ENCODE measurements around the gene PID1.

PID1 gene

DNA sequence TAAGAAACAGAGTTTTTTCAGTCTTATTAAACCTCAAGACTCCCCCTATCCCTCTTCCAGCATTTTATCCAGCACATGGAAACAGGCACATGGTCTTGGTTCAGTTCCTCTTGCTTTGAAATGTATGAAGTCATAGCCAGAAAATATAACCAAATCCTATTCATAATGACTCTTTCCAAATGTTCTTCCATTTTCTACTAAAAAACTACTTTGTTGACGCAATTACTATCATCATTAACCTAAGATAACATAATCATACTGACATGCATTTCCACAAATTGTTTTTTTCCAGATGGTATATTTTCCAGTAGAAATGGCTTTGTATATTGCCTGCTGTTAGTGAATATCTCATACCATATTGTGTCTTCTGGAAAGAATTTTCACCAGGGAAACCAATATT lies 261.3 kb downstream of the PID1 start:
- TF ChIP-seq CTCF (IDR thresholded peaks at IDR 0.05; ENCODE audit: low read depth, low read length), result no peak
- Histone ChIP-seq H3K27me3 (ENCODE audit: insufficient read depth, low read depth, severe bottlenecking) (peaks cover 31% of the 10 kb centered on the region), H3K9me3 (ENCODE audit: severe bottlenecking) (no peaks in the 10 kb centered on the region), H3K4me3 (ENCODE audit: low read depth, low read length) (no peak overlapping the region), H3K36me3 (no peaks in the 10 kb centered on the region), H3K27ac (no peak overlapping the region)
- no peak for DNase-seq

- DNase-seq, result no peak
- Histone ChIP-seq H3K36me3 (no peaks in the 10 kb centered on the region), H3K27ac (no peak overlapping the region), H3K27me3 (ENCODE audit: insufficient read depth, low read depth, severe bottlenecking) (peaks cover 2% of the 10 kb centered on the region), H3K9me3 (ENCODE audit: severe bottlenecking) (peaks cover 3% of the 10 kb centered on the region), H3K4me3 (ENCODE audit: low read depth, low read length) (no peak overlapping the region)
- no peak for TF ChIP-seq CTCF (IDR thresholded peaks at IDR 0.05; ENCODE audit: low read depth, low read length)
These were observed 267.8 kb downstream of the PID1 start for GRCh38 chr2:229003256-229003655.

GRCh38 chr2:229001196-229001595 lies 269.9 kb downstream of the PID1 start:
- H3K27me3 ChIP-seq (ENCODE audit: insufficient read depth, low read depth, severe bottlenecking), result peaks cover 2% of the 10 kb centered on the region
- peaks cover 3% of the 10 kb centered on the region for H3K9me3 ChIP-seq (ENCODE audit: severe bottlenecking)
- no peak overlapping the region for H3K4me3 ChIP-seq (ENCODE audit: low read depth, low read length)
- no peak overlapping the region for H3K27ac ChIP-seq
- TF ChIP-seq CTCF (IDR thresholded peaks at IDR 0.05; ENCODE audit: low read depth, low read length), result no peak
- no peaks in the 10 kb centered on the region for H3K36me3 ChIP-seq
- DNase-seq, result no peak

- no peak for TF ChIP-seq CTCF (IDR thresholded peaks at IDR 0.05; ENCODE audit: low read depth, low read length)
- H3K36me3 ChIP-seq, result no peaks in the 10 kb centered on the region
- peaks cover 3% of the 10 kb centered on the region for H3K9me3 ChIP-seq (ENCODE audit: severe bottlenecking)
- H3K27me3 ChIP-seq (ENCODE audit: insufficient read depth, low read depth, severe bottlenecking), result peaks cover 2% of the 10 kb centered on the region
- no peak for DNase-seq
- H3K27ac ChIP-seq, result no peak overlapping the region
- H3K4me3 ChIP-seq (ENCODE audit: low read depth, low read length), result no peak overlapping the region
These were observed 271.8 kb downstream of the PID1 start for GRCh38 chr2:228999326-228999725.

DNA sequence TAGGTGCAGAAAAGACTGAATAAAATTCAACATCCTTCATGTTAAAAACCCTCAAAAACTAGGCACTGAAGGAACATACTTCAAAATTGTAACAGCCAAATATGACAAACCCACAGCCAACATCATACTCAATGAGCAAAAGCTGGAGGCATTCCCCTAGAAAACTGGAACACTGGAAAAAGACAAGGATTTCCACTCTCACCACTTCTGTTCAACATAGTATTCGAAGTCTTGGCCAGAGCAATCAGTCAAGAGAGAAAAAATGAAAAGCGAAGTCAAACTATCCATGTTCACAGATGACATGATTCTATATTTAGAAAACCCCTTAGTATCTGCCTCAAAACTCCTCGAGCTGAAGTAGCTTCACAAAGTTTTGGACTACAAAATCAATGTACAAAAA lies 282.3 kb downstream of the PID1 start:
- DNase-seq, result no peak
- H3K27ac ChIP-seq, result no peak overlapping the region
- no peaks in the 10 kb centered on the region for H3K27me3 ChIP-seq (ENCODE audit: insufficient read depth, low read depth, severe bottlenecking)
- H3K9me3 ChIP-seq (ENCODE audit: severe bottlenecking), result peaks cover 2% of the 10 kb centered on the region
- no peak overlapping the region for H3K4me3 ChIP-seq (ENCODE audit: low read depth, low read length)
- no peak for TF ChIP-seq CTCF (IDR thresholded peaks at IDR 0.05; ENCODE audit: low read depth, low read length)
- no peaks in the 10 kb centered on the region for H3K36me3 ChIP-seq

DNA sequence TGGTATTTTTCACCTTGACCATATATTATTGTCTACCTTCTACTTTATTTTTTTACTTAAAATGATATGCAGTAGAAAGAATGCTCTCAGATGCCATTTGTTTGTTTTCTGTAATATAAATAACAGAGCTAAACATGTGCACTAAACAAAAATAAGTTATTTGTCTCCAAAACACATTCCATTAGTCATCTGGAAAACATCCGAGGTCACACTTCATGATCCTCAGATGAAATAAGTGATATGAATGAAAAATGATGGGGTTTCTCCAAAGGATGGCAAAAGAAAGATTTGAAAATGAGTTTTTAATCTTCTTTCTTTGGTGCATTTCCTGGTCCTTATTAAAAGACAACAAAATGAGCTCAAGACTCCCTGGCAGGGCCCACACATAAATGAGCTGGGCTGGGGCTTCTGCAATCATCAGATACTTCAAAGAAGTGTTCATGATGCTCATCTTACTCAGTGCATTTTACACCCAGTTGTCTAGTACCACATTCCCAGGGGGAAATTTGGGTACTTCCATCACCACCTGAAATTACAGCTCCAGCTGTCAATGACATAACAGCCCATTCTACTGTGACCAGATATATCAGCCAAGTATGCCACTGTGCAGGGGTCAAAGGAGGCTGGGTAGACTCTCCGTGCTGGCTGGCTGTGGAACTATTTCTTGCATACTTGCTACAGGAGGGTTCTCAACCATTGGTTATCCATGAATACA lies 283.5 kb downstream of the PID1 start:
- DNase-seq, result no peak
- peaks cover 2% of the 10 kb centered on the region for H3K9me3 ChIP-seq (ENCODE audit: severe bottlenecking)
- peaks cover 9% of the 10 kb centered on the region for H3K27me3 ChIP-seq (ENCODE audit: insufficient read depth, low read depth, severe bottlenecking)

More for the DNA sequence above, 283.5 kb downstream of the PID1 start:
- Histone ChIP-seq H3K27ac (no peak overlapping the region), H3K36me3 (no peaks in the 10 kb centered on the region), H3K4me3 (ENCODE audit: low read depth, low read length) (no peak overlapping the region)
- TF ChIP-seq CTCF (IDR thresholded peaks at IDR 0.05; ENCODE audit: low read depth, low read length), result no peak
